Peyer's patch (tissue), 4 donors: ENCODE results near the gene KLHL29. TPM values are rescaled to one million over a fixed set of nuclear protein-coding genes. Genes with fewer than 3 reads are reported as not detected.

Experiments used
- DNase-seq, 3 donors: peaks; one replicate each; pipeline ENCODE4 v3.0.0-alpha.2; 2017 to 2019
- H3K27ac ChIP-seq, 4 donors: fragments of 200-600 bp; sonication (generic); one replicate each; pipeline ENCODE4 v1.5.1; 2016 to 2019
- H3K27me3 ChIP-seq, 2 donors: fragments of 200-600 bp; sonication (generic); one replicate each; pipeline ENCODE4 v1.5.1; 2019
- H3K36me3 ChIP-seq, 3 donors: fragments of 200-600 bp; sonication (generic); one replicate each; pipeline ENCODE4 v1.5.1; 2016 to 2019
- H3K4me1 ChIP-seq, 4 donors: fragments of 200-600 bp; sonication (generic); one replicate each; pipeline ENCODE4 v1.5.1; 2016 to 2019
- H3K4me3 ChIP-seq, 4 donors: fragments of 200-600 bp; sonication (generic); 1 replicate in 3 of 4; 2 replicates in 1 of 4; pipeline ENCODE4 v1.5.1; 2016 to 2019; ENCODE audit warnings: mild to moderate bottlenecking in 1 of 4
- H3K9me3 ChIP-seq, 4 donors: fragments of 200-600 bp; sonication (generic); one replicate each; pipeline ENCODE4 v1.5.1; 2016 to 2019; ENCODE audit warnings: mild to moderate bottlenecking in 1 of 4
- POLR2A ChIP-seq, 2 donors: fragments of 450-650 bp; IDR thresholded peaks; one replicate each; pipeline ENCODE4 v1.5.1; 2017; ENCODE audit warnings: antibody characterized with exemption in 2 of 2, mild to moderate bottlenecking in 2 of 2, moderate library complexity in 2 of 2
- total RNA-seq, 4 donors: library from RNA; depleted of rRNA; stranded (reverse); fragments of >200 nt; gene quantifications; one replicate each; pipeline ENCODE4 v1.1.0, GENCODE V29; 2016
- TF ChIP-seq, protein P1 (sequence below), 6 experiments: fragments of 450-650 bp in 4 of 6; fragments of 200-600 bp in 2 of 6; sonication (generic) in 1 of 6; IDR thresholded peaks; one replicate each; pipeline ENCODE4 v1.5.1; 2017 to 2019; ENCODE audit warnings: antibody characterized with exemption in 6 of 6, mild to moderate bottlenecking in 3 of 6, moderate library complexity in 1 of 6

Gene KLHL29
- total RNA-seq, 4 donors from 2014 or later = 1.1 to 18.2 (median 5.0) TPM

DNA sequence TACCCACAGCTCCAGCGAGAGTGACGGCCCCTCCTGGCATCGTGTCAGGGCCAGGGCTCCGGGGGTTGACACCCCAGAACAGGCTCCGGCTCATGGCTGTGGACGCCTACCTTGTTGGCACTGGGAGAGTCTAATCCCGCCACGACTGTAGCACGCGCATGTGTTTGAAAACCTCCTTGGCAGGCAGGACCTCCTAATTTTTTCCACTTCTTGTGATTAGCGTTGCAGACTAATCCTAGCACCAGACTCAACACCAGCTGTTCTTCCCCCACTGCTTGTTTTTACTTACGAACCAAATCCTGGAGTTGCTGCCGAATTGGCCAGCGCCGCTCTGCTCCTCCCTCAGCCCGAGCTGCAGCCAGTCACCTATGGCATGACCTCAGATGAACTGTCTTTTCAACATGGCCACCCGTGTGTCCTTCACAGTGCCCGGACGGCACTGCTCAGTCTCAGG, 110.7 kb downstream of the KLHL29 start:
- no peak for TF ChIP-seq POLR2A (IDR thresholded peaks at IDR 0.05)
- TF ChIP-seq, protein P1, sequence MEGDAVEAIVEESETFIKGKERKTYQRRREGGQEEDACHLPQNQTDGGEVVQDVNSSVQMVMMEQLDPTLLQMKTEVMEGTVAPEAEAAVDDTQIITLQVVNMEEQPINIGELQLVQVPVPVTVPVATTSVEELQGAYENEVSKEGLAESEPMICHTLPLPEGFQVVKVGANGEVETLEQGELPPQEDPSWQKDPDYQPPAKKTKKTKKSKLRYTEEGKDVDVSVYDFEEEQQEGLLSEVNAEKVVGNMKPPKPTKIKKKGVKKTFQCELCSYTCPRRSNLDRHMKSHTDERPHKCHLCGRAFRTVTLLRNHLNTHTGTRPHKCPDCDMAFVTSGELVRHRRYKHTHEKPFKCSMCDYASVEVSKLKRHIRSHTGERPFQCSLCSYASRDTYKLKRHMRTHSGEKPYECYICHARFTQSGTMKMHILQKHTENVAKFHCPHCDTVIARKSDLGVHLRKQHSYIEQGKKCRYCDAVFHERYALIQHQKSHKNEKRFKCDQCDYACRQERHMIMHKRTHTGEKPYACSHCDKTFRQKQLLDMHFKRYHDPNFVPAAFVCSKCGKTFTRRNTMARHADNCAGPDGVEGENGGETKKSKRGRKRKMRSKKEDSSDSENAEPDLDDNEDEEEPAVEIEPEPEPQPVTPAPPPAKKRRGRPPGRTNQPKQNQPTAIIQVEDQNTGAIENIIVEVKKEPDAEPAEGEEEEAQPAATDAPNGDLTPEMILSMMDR (IDR thresholded peaks at IDR 0.05) = no peak
- no peak overlapping the region for H3K4me3 ChIP-seq
- H3K9me3 ChIP-seq = no peaks in the 10 kb centered on the region
- no peaks in the 10 kb centered on the region for H3K36me3 ChIP-seq
- H3K27ac ChIP-seq = no peak overlapping the region
- H3K27me3 ChIP-seq = no peaks in the 10 kb centered on the region
- DNase-seq = no peak
- peaks cover 0 to 20% (median 0%) of the 10 kb centered on the region in 4 donors for H3K4me1 ChIP-seq

- Histone ChIP-seq H3K4me3 (no peak overlapping the region), H3K9me3 (no peaks in the 10 kb centered on the region), H3K27me3 (no peaks in the 10 kb centered on the region), H3K36me3 (no peaks in the 10 kb centered on the region), H3K27ac (no peak overlapping the region), H3K4me1 (peaks cover 0 to 20% (median 0%) of the 10 kb centered on the region in 4 donors)
- no peak for TF ChIP-seq POLR2A (IDR thresholded peaks at IDR 0.05)
- TF ChIP-seq, protein P1 (IDR thresholded peaks at IDR 0.05) = no peak
- DNase-seq = no peak
Measured at GRCh38 chr2:23496456-23496855, 111.5 kb downstream of the KLHL29 start.

DNA sequence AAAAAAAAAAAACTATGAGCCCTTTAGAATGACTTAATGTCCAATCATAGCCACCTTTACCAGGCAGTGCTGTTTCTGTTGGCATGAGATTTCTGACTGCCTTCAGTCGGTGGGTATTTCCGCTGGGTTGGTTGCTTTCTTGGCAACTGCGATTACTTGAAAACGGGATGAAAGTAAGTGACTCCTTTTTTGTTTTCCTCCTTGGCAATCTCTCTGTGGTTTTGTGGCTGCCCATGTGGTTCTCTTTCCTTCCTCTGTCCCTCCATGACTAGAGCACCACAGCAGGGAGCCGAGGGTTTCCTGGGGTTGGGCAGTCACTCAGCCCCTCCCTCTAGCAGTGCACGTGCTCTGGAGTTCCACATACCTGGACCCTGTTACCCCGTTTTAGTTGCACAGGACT, 112.1 kb downstream of the KLHL29 start:
- H3K36me3 ChIP-seq = no peaks in the 10 kb centered on the region
- TF ChIP-seq, protein P1 (IDR thresholded peaks at IDR 0.05) = no peak
- no peak for TF ChIP-seq POLR2A (IDR thresholded peaks at IDR 0.05)

GRCh38 chr2:23497536-23497935, 112.6 kb downstream of the KLHL29 start:
- no peak for DNase-seq
- no peaks in the 10 kb centered on the region for H3K9me3 ChIP-seq
- H3K27ac ChIP-seq = no peak overlapping the region
- no peak overlapping the region for H3K4me3 ChIP-seq
- no peak for TF ChIP-seq POLR2A (IDR thresholded peaks at IDR 0.05)
- TF ChIP-seq, protein P1 (IDR thresholded peaks at IDR 0.05) = no peak
- no peaks in the 10 kb centered on the region for H3K36me3 ChIP-seq
- H3K4me1 ChIP-seq = peaks cover 0 to 20% (median 0%) of the 10 kb centered on the region in 4 donors
- no peaks in the 10 kb centered on the region for H3K27me3 ChIP-seq

More for the DNA sequence above, 112.1 kb downstream of the KLHL29 start:
- DNase-seq = no peak
- H3K27ac ChIP-seq = no peak overlapping the region
- no peak overlapping the region for H3K4me3 ChIP-seq
- H3K4me1 ChIP-seq = peaks cover 0 to 20% (median 0%) of the 10 kb centered on the region in 4 donors
- H3K9me3 ChIP-seq = no peaks in the 10 kb centered on the region
- H3K27me3 ChIP-seq = no peaks in the 10 kb centered on the region

DNA sequence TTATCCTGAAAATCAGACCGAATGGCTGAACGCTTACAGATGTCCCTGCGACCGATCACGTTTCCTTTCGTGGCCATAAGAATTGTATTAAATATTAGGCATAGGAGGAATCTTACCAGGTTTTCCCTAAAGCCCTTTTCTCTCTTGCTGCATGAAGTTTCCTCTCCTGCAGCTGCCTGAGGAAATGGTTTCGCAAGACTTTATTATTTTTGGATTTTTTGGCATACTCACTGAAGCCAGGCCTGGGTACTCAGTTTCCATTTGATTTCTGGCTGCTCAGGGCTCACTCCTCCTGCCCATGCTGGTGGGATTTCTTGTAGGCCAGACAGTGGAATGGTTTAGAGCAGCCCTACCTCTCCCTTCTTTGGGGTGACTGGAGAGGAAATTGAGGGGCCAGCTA, 114.0 kb downstream of the KLHL29 start:
- no peak overlapping the region for H3K27ac ChIP-seq
- no peak for DNase-seq

More for the DNA sequence above, 114.0 kb downstream of the KLHL29 start:
- TF ChIP-seq, protein P1 (IDR thresholded peaks at IDR 0.05) = no peak
- TF ChIP-seq POLR2A (IDR thresholded peaks at IDR 0.05) = no peak
- no peaks in the 10 kb centered on the region for H3K27me3 ChIP-seq
- H3K4me1 ChIP-seq = peaks cover 0 to 20% (median 0%) of the 10 kb centered on the region in 4 donors
- H3K9me3 ChIP-seq = no peaks in the 10 kb centered on the region
- no peaks in the 10 kb centered on the region for H3K36me3 ChIP-seq
- no peak overlapping the region for H3K4me3 ChIP-seq
